Ishikawa (cell line): ENCODE data around the gene STC2.

Experiments used
- CEBPB ChIP-seq: IDR thresholded peaks from 2 replicates; pipeline ENCODE4 v1.6.1; 2012
- CREB1 ChIP-seq: IDR thresholded peaks from 2 replicates; pipeline ENCODE4 v1.6.1; 2012; ENCODE audit warnings: low read depth
- EGR1 ChIP-seq: IDR thresholded peaks from 2 replicates; pipeline ENCODE4 v1.6.1; 2012
- EP300 ChIP-seq: IDR thresholded peaks from 2 replicates; pipeline ENCODE4 v1.6.1; 2012; ENCODE audit warnings: borderline replicate concordance
- FOXM1 ChIP-seq: IDR thresholded peaks from 2 replicates; pipeline ENCODE4 v1.6.1; 2012; ENCODE audit warnings: low read depth, borderline replicate concordance
- NFIC ChIP-seq: IDR thresholded peaks from 2 replicates; pipeline ENCODE4 v1.6.1; 2012
- RAD21 ChIP-seq: IDR thresholded peaks from 2 replicates; pipeline ENCODE4 v1.6.1; 2012; ENCODE audit warnings: low read depth
- TAF1 ChIP-seq: IDR thresholded peaks from 2 replicates; pipeline ENCODE4 v1.6.1; 2012; ENCODE audit warnings: low read depth, mild to moderate bottlenecking
- TCF12 ChIP-seq: IDR thresholded peaks from 2 replicates; pipeline ENCODE4 v1.6.1; 2012; ENCODE audit warnings: low read depth
- TEAD4 ChIP-seq: IDR thresholded peaks from 2 replicates; pipeline ENCODE4 v1.6.1; 2012
- YY1 ChIP-seq: IDR thresholded peaks from 2 replicates; pipeline ENCODE4 v1.6.1; 2012; ENCODE audit warnings: low read depth
- ZBTB7A ChIP-seq: IDR thresholded peaks from 2 replicates; pipeline ENCODE4 v1.6.1; 2012; ENCODE audit warnings: low read depth
- TF ChIP-seq, protein P1 (sequence below): IDR thresholded peaks from 2 replicates; pipeline ENCODE4 v1.6.1; 2012
- TF ChIP-seq, protein P2 (sequence below): IDR thresholded peaks from 2 replicates; pipeline ENCODE4 v1.6.1; 2012; ENCODE audit warnings: low read depth, mild to moderate bottlenecking

DNA sequence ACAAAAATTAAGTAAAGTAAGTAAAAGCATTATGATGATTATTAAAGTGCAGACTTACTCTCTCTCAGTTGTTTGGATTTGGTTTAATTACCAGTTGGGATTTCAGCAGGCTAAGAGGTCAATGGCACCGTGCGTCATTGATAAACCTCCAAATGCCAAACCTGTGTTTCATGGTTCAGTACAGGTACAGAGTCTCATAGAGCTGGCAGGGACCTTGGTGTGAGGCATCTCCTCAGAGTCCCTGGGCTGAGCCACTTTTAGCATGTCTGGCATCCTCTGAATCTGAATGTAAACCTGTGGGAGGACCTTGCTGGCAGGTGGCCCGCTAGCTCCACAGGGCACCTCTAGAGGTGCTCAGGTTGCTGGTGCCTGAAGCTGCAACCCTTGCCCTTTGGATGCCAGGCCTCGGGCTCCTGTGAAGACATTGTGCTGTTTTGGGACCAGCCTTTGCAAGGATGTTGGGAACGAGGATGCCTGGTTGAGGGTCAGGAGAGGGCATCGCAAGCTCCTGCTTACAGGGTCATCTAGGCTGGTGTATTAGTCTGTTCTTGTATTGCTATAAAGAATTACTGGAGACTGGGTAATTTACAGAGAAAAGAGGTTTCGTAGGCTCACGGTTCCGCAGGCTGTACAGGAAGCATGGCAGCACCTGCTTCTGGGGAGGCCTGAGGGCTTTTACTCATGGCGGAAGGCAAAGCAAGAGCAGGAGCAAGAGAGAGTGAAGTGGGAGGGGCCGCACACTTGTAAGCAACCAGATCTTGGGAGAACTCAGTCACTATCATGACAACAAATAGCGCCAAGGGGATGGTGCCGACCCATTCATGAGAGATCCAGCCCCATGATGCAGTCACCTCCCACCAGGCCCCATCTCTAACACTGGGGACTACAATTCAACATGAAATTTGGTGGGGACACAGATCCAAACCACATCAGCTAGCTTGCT, 14.9 kb upstream of the STC2 start:
- no peak for TF ChIP-seq TAF1
- TF ChIP-seq CEBPB: no peak
- TF ChIP-seq RAD21: no peak
- no peak for TF ChIP-seq NFIC
- TF ChIP-seq, protein P1, sequence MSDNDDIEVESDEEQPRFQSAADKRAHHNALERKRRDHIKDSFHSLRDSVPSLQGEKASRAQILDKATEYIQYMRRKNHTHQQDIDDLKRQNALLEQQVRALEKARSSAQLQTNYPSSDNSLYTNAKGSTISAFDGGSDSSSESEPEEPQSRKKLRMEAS: no peak
- TF ChIP-seq, protein P2, sequence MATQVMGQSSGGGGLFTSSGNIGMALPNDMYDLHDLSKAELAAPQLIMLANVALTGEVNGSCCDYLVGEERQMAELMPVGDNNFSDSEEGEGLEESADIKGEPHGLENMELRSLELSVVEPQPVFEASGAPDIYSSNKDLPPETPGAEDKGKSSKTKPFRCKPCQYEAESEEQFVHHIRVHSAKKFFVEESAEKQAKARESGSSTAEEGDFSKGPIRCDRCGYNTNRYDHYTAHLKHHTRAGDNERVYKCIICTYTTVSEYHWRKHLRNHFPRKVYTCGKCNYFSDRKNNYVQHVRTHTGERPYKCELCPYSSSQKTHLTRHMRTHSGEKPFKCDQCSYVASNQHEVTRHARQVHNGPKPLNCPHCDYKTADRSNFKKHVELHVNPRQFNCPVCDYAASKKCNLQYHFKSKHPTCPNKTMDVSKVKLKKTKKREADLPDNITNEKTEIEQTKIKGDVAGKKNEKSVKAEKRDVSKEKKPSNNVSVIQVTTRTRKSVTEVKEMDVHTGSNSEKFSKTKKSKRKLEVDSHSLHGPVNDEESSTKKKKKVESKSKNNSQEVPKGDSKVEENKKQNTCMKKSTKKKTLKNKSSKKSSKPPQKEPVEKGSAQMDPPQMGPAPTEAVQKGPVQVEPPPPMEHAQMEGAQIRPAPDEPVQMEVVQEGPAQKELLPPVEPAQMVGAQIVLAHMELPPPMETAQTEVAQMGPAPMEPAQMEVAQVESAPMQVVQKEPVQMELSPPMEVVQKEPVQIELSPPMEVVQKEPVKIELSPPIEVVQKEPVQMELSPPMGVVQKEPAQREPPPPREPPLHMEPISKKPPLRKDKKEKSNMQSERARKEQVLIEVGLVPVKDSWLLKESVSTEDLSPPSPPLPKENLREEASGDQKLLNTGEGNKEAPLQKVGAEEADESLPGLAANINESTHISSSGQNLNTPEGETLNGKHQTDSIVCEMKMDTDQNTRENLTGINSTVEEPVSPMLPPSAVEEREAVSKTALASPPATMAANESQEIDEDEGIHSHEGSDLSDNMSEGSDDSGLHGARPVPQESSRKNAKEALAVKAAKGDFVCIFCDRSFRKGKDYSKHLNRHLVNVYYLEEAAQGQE: no peak
- TF ChIP-seq EP300: no peak
- TF ChIP-seq YY1: no peak
- TF ChIP-seq EGR1: no peak
- no peak for TF ChIP-seq TEAD4
- TF ChIP-seq FOXM1: no peak
- no peak for TF ChIP-seq CREB1
- no peak for TF ChIP-seq TCF12
- no peak for TF ChIP-seq ZBTB7A
